ENCODE measurements around the gene ABCG2.

- TF ChIP-seq, protein P1, sequence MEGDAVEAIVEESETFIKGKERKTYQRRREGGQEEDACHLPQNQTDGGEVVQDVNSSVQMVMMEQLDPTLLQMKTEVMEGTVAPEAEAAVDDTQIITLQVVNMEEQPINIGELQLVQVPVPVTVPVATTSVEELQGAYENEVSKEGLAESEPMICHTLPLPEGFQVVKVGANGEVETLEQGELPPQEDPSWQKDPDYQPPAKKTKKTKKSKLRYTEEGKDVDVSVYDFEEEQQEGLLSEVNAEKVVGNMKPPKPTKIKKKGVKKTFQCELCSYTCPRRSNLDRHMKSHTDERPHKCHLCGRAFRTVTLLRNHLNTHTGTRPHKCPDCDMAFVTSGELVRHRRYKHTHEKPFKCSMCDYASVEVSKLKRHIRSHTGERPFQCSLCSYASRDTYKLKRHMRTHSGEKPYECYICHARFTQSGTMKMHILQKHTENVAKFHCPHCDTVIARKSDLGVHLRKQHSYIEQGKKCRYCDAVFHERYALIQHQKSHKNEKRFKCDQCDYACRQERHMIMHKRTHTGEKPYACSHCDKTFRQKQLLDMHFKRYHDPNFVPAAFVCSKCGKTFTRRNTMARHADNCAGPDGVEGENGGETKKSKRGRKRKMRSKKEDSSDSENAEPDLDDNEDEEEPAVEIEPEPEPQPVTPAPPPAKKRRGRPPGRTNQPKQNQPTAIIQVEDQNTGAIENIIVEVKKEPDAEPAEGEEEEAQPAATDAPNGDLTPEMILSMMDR (IDR thresholded peaks at IDR 0.05), result no peak
- no peak for TF ChIP-seq POLR2A (IDR thresholded peaks at IDR 0.05)
These were observed 80.4 kb downstream of the ABCG2 start for GRCh38 chr4:88077911-88078524.

Measured in testis (tissue), 2 donors.